HepG2 (cell line): ENCODE data around the gene YLPM1. TPM values are rescaled to one million over a fixed set of nuclear protein-coding genes. Genes with fewer than 3 reads are reported as not detected.
A peak's percentile ranks its signal among the peaks of the same experiment; 100 is the strongest.

ENCODE experiments used
- ADNP ChIP-seq: sonication (generic); formaldehyde crosslinking; IDR thresholded peaks from 2 replicates; pipeline ENCODE4 v1.4.0; 2020; ENCODE audit warnings: missing genetic modification reagents
- AHDC1 ChIP-seq: sonication (generic); formaldehyde crosslinking; IDR thresholded peaks from 2 replicates; pipeline ENCODE4 v1.5.1; 2020; ENCODE audit warnings: mild to moderate bottlenecking, missing genetic modification reagents, borderline replicate concordance
- CREBL2 ChIP-seq: sonication (generic); formaldehyde crosslinking; IDR thresholded peaks from 2 replicates; pipeline ENCODE4 v1.8.1; 2023; ENCODE audit warnings: missing genetic modification reagents, mild to moderate bottlenecking, borderline replicate concordance
- DDIT3 ChIP-seq: sonication (generic); formaldehyde crosslinking; IDR thresholded peaks from 2 replicates; pipeline ENCODE4 v1.4.0; 2020; ENCODE audit warnings: mild to moderate bottlenecking, missing genetic modification reagents
- MAFK ChIP-seq, 2 experiments: IDR thresholded peaks in 1 of 2; conservative IDR thresholded peaks in 1 of 2; 2 replicates each; pipeline ENCODE4 v1.6.1; 2011; ENCODE audit warnings: improper control_type of control experiment in 2 of 2, low read length in 2 of 2
- PLSCR1 ChIP-seq: sonication (generic); formaldehyde crosslinking; IDR thresholded peaks from 2 replicates; pipeline ENCODE4 v1.5.0; 2020; ENCODE audit warnings: missing genetic modification reagents, mild to moderate bottlenecking, borderline replicate concordance
- SMARCC2 ChIP-seq: fragments of 450-650 bp; IDR thresholded peaks from 2 replicates; pipeline ENCODE4 v1.6.1; 2017; ENCODE audit warnings: antibody characterized with exemption, mild to moderate bottlenecking
- SYNCRIP ChIP-seq: fragments of 200-400 bp; formaldehyde crosslinking; IDR thresholded peaks from 2 replicates; pipeline ENCODE4 v1.6.1; 2018; ENCODE audit warnings: mild to moderate bottlenecking, low read depth, low read length; ENCODE audit not compliant: insufficient read depth
- TFDP1 ChIP-seq: IDR thresholded peaks from 2 replicates; pipeline ENCODE4 v1.6.1; 2016; ENCODE audit warnings: missing compliant biosample characterization, missing genetic modification reagents, borderline replicate concordance
- ZBTB10 ChIP-seq: sonication (generic); formaldehyde crosslinking; IDR thresholded peaks from 2 replicates; pipeline ENCODE4 v1.4.0; 2020; ENCODE audit warnings: missing genetic modification reagents, borderline replicate concordance
- ZBTB14 ChIP-seq: sonication (generic); formaldehyde crosslinking; IDR thresholded peaks from 2 replicates; pipeline ENCODE4 v1.4.0; 2020; ENCODE audit warnings: missing genetic modification reagents
- ZNF496 ChIP-seq: sonication (generic); formaldehyde crosslinking; IDR thresholded peaks from 2 replicates; pipeline ENCODE4 v1.8.1; 2023; ENCODE audit warnings: mild to moderate bottlenecking, moderate library complexity, missing genetic modification reagents; ENCODE audit not compliant: insufficient replicate concordance
- ZNF546 ChIP-seq: sonication (generic); formaldehyde crosslinking; conservative IDR thresholded peaks from 2 replicates; pipeline ENCODE4 v1.8.1; 2023; ENCODE audit warnings: mild to moderate bottlenecking, missing genetic modification reagents
- polyA plus RNA-seq, 8 experiments: library from polyadenylated mRNA; depleted of rRNA in 3 of 8; stranded (reverse) in 7 of 8; unstranded in 1 of 8; fragments of >200 nt; fragmentation: Illumina TruSeq in 4 of 8; extraction: Trizol in 4 of 8; gene quantifications; 2 replicates each; pipeline versions ENCODE4 v1.2.1 to v1.2.3, GENCODE V29; 2011 to 2016; ENCODE audit warnings: low read depth in 4 of 8, missing spikeins in 1 of 8, mixed read lengths in 1 of 8; ENCODE audit not compliant: insufficient read depth in 1 of 8
- total RNA-seq, 5 experiments: library from RNA; depleted of rRNA; stranded (reverse); fragments of >200 nt; fragmentation: Illumina TruSeq; extraction: Trizol; gene quantifications; 2 replicates each; pipeline ENCODE4 v1.2.3, GENCODE V29; 2016; ENCODE audit warnings: low read depth in 1 of 5

The YLPM1 gene
- total and polyA plus RNA-seq, 2 of the 13 experiments (the other 11 are each of a cell fraction or from before 2014, with no cell fraction given) = 6.7 to 21.9 TPM

- TF ChIP-seq ZBTB10 (CRISPR knock-in tag) = peak; percentile 72
- TF ChIP-seq MAFK (conservative IDR thresholded peaks at IDR 0.05 in 1 of 2, IDR thresholded peaks at IDR 0.05 in 1 of 2; ENCODE audit: low read length in 2 of 2) = no peak
- TF ChIP-seq TFDP1 (CRISPR knock-in tag) = peak; percentile 49; the same call in 1 of the 2 replicates
- no peak for TF ChIP-seq SMARCC2
- TF ChIP-seq ZNF546 (CRISPR knock-in tag) = no peak
- TF ChIP-seq DDIT3 (CRISPR knock-in tag) = no peak
- TF ChIP-seq ZBTB14 = peak; percentile 70
- TF ChIP-seq AHDC1 = no peak
- no peak for TF ChIP-seq ADNP
- TF ChIP-seq PLSCR1 (CRISPR knock-in tag) = no peak
- no peak for TF ChIP-seq SYNCRIP
- no peak for TF ChIP-seq CREBL2 (CRISPR knock-in tag)
- TF ChIP-seq ZNF496 (CRISPR knock-in tag) = no peak
Measured at GRCh38 chr14:74762917-74763802, at the start of gene YLPM1 (continued).
